WTC11 (cell line): ENCODE results near the gene EYS. TPM values are rescaled to one million over a fixed set of nuclear protein-coding genes. Genes with fewer than 3 reads are reported as not detected.
"Not testable (repeated sequence)": the region's sequence is repeated elsewhere in the genome, so short reads cannot be mapped to it uniquely, and the experiment has no call there.

Source experiments
- ATAC-seq: fragments of 200-7000 bp; cut with Tn5 transposase; 2 replicates; pipeline ENCODE4 v1.10.0; 2021; ENCODE audit warnings: mild to moderate bottlenecking, moderate library complexity
- CTCF ChIA-PET: fragments of 300-600 bp; sonication (Branson Sonifier 250); formaldehyde crosslinking; loops from one replicate; lab custom pipeline; 2021; ENCODE audit warnings: antibody characterized with exemption; lab: Charles Lee
- POLR2A ChIA-PET: fragments of 350-600 bp; sonication (Branson Sonifier 250); formaldehyde crosslinking; loops from one replicate; lab custom pipeline; 2021; ENCODE audit warnings: antibody characterized with exemption; lab: Charles Lee
- DNase-seq: peaks from one replicate; pipeline ENCODE4 v3.0.0; 2021; ENCODE audit warnings: low spot score
- H3K27ac Mint-ChIP-seq: 2 replicates; pipeline ENCODE4 v1.8.0; 2021; ENCODE audit warnings: mixed read lengths
- H3K27me3 Mint-ChIP-seq: 2 replicates; pipeline ENCODE4 v1.8.0; 2021; ENCODE audit warnings: low read depth, mild to moderate bottlenecking, moderate library complexity, mixed read lengths
- H3K36me3 Mint-ChIP-seq: 2 replicates; pipeline ENCODE4 v1.8.0; 2021; ENCODE audit warnings: mixed read lengths
- H3K4me1 Mint-ChIP-seq: 2 replicates; pipeline ENCODE4 v1.8.0; 2022; ENCODE audit warnings: mixed read lengths
- H3K4me3 Mint-ChIP-seq: 2 replicates; pipeline ENCODE4 v1.8.0; 2021; ENCODE audit warnings: mild to moderate bottlenecking, moderate library complexity, mixed read lengths
- H3K9me3 Mint-ChIP-seq: 2 replicates; pipeline ENCODE4 v1.8.0; 2021; ENCODE audit warnings: mixed read lengths
- AR ChIP-seq: fragments of 250-450 bp; sonication (Bioruptor Pico); IDR thresholded peaks from 2 replicates; pipeline ENCODE4 v1.9.0; 2021; ENCODE audit warnings: mild to moderate bottlenecking
- ATF6 ChIP-seq: sonication (generic); formaldehyde crosslinking; IDR thresholded peaks from 2 replicates; pipeline ENCODE4 v1.8.1; 2023; ENCODE audit warnings: mild to moderate bottlenecking, missing genetic modification reagents
- CTCF ChIP-seq: fragments of 200-600 bp; IDR thresholded peaks from 2 replicates; pipeline ENCODE4 v1.8.0; 2022; ENCODE audit warnings: antibody characterized with exemption
- EMX1 ChIP-seq: fragments of 250-450 bp; sonication (Bioruptor Pico); IDR thresholded peaks from 2 replicates; pipeline ENCODE4 v1.8.0; 2021; ENCODE audit warnings: mild to moderate bottlenecking
- ESRRA ChIP-seq: sonication (generic); formaldehyde crosslinking; IDR thresholded peaks from 2 replicates; pipeline ENCODE4 v1.8.1; 2022; ENCODE audit warnings: mild to moderate bottlenecking, missing genetic modification reagents, borderline replicate concordance
- GTF2I ChIP-seq: fragments of 250-450 bp; sonication (Bioruptor Pico); conservative IDR thresholded peaks from 2 replicates; pipeline ENCODE4 v1.4.0; 2021; ENCODE audit warnings: mild to moderate bottlenecking
- HMGA2 ChIP-seq: fragments of 250-450 bp; sonication (Bioruptor Pico); IDR thresholded peaks from 2 replicates; pipeline ENCODE4 v1.4.0; 2021; ENCODE audit warnings: mild to moderate bottlenecking, moderate library complexity
- MYBL2 ChIP-seq: sonication (generic); formaldehyde crosslinking; IDR thresholded peaks from 2 replicates; pipeline ENCODE4 v1.8.1; 2023; ENCODE audit warnings: mild to moderate bottlenecking, moderate library complexity, missing genetic modification reagents
- NR1H2 ChIP-seq: sonication (generic); formaldehyde crosslinking; IDR thresholded peaks from 2 replicates; pipeline ENCODE4 v1.9.0; 2021; ENCODE audit warnings: mild to moderate bottlenecking, moderate library complexity, missing genetic modification reagents
- PRRX2 ChIP-seq: fragments of 250-450 bp; sonication (Bioruptor Pico); IDR thresholded peaks from 2 replicates; pipeline ENCODE4 v1.8.0; 2021; ENCODE audit warnings: mild to moderate bottlenecking
- TEAD4 ChIP-seq: sonication (generic); formaldehyde crosslinking; IDR thresholded peaks from 2 replicates; pipeline ENCODE4 v1.8.0; 2022; ENCODE audit warnings: mild to moderate bottlenecking, missing genetic modification reagents
- ZNF232 ChIP-seq: sonication (generic); formaldehyde crosslinking; IDR thresholded peaks from 2 replicates; pipeline ENCODE4 v1.8.0; 2022; ENCODE audit warnings: mild to moderate bottlenecking, missing genetic modification reagents
- ZNF281 ChIP-seq: sonication (generic); formaldehyde crosslinking; IDR thresholded peaks from 2 replicates; pipeline ENCODE4 v1.8.0; 2023; ENCODE audit warnings: mild to moderate bottlenecking, missing genetic modification reagents
- total RNA-seq: library from RNA; stranded (reverse); gene quantifications from 3 replicates; pipeline ENCODE4 v1.2.3, GENCODE V29; 2021
- TF ChIP-seq, protein P1 (sequence below): sonication (generic); formaldehyde crosslinking; IDR thresholded peaks from 2 replicates; pipeline ENCODE4 v1.8.0; 2022; ENCODE audit warnings: missing genetic modification reagents
- TF ChIP-seq, protein P2 (sequence below): sonication (generic); formaldehyde crosslinking; IDR thresholded peaks from 2 replicates; pipeline ENCODE4 v1.8.1; 2022; ENCODE audit warnings: mild to moderate bottlenecking, missing genetic modification reagents, moderate library complexity, borderline replicate concordance
- TF ChIP-seq, protein P3 (sequence below): sonication (generic); formaldehyde crosslinking; IDR thresholded peaks from 2 replicates; pipeline ENCODE4 v1.8.1; 2023; ENCODE audit warnings: mild to moderate bottlenecking, moderate library complexity, missing genetic modification reagents
- TF ChIP-seq, protein P4 (sequence below): sonication (generic); formaldehyde crosslinking; IDR thresholded peaks from 2 replicates; pipeline ENCODE4 v1.8.0; 2022; ENCODE audit warnings: mild to moderate bottlenecking, missing genetic modification reagents
- TF ChIP-seq, protein P5 (sequence below): sonication (generic); formaldehyde crosslinking; IDR thresholded peaks from 2 replicates; pipeline ENCODE4 v1.8.1; 2022; ENCODE audit warnings: low read depth, mild to moderate bottlenecking, moderate library complexity, missing genetic modification reagents, borderline replicate concordance

EYS gene
- total RNA-seq, 1 experiment from 2014 or later: not detected

GRCh38 chr6:65569505-65569904 lies 137.5 kb downstream of the EYS start:
- peaks cover 29% of the 10 kb centered on the region for H3K4me1 Mint-ChIP-seq
- POLR2A ChIA-PET: no interaction called here
- TF ChIP-seq NR1H2 (CRISPR knock-in tag) (no peak), HMGA2 (CRISPR knock-in tag) (no peak), ESRRA (no peak), ZNF232 (CRISPR knock-in tag) (no peak), EMX1 (no peak), MYBL2 (CRISPR knock-in tag) (no peak), TEAD4 (CRISPR knock-in tag) (no peak), ZNF281 (CRISPR knock-in tag) (no peak), GTF2I (no peak), AR (CRISPR knock-in tag) (no peak), PRRX2 (CRISPR knock-in tag) (no peak), CTCF (no peak), ATF6 (CRISPR knock-in tag) (no peak)
- TF ChIP-seq, protein P1, sequence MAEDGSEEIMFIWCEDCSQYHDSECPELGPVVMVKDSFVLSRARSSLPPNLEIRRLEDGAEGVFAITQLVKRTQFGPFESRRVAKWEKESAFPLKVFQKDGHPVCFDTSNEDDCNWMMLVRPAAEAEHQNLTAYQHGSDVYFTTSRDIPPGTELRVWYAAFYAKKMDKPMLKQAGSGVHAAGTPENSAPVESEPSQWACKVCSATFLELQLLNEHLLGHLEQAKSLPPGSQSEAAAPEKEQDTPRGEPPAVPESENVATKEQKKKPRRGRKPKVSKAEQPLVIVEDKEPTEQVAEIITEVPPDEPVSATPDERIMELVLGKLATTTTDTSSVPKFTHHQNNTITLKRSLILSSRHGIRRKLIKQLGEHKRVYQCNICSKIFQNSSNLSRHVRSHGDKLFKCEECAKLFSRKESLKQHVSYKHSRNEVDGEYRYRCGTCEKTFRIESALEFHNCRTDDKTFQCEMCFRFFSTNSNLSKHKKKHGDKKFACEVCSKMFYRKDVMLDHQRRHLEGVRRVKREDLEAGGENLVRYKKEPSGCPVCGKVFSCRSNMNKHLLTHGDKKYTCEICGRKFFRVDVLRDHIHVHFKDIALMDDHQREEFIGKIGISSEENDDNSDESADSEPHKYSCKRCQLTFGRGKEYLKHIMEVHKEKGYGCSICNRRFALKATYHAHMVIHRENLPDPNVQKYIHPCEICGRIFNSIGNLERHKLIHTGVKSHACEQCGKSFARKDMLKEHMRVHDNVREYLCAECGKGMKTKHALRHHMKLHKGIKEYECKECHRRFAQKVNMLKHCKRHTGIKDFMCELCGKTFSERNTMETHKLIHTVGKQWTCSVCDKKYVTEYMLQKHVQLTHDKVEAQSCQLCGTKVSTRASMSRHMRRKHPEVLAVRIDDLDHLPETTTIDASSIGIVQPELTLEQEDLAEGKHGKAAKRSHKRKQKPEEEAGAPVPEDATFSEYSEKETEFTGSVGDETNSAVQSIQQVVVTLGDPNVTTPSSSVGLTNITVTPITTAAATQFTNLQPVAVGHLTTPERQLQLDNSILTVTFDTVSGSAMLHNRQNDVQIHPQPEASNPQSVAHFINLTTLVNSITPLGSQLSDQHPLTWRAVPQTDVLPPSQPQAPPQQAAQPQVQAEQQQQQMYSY (CRISPR knock-in tag): no peak
- TF ChIP-seq, protein P2, sequence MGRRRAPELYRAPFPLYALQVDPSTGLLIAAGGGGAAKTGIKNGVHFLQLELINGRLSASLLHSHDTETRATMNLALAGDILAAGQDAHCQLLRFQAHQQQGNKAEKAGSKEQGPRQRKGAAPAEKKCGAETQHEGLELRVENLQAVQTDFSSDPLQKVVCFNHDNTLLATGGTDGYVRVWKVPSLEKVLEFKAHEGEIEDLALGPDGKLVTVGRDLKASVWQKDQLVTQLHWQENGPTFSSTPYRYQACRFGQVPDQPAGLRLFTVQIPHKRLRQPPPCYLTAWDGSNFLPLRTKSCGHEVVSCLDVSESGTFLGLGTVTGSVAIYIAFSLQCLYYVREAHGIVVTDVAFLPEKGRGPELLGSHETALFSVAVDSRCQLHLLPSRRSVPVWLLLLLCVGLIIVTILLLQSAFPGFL (CRISPR knock-in tag): no peak
- TF ChIP-seq, protein P3, sequence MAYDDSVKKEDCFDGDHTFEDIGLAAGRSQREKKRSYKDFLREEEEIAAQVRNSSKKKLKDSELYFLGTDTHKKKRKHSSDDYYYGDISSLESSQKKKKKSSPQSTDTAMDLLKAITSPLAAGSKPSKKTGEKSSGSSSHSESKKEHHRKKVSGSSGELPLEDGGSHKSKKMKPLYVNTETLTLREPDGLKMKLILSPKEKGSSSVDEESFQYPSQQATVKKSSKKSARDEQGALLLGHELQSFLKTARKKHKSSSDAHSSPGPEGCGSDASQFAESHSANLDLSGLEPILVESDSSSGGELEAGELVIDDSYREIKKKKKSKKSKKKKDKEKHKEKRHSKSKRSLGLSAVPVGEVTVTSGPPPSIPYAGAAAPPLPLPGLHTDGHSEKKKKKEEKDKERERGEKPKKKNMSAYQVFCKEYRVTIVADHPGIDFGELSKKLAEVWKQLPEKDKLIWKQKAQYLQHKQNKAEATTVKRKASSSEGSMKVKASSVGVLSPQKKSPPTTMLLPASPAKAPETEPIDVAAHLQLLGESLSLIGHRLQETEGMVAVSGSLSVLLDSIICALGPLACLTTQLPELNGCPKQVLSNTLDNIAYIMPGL: no peak
- TF ChIP-seq, protein P4, sequence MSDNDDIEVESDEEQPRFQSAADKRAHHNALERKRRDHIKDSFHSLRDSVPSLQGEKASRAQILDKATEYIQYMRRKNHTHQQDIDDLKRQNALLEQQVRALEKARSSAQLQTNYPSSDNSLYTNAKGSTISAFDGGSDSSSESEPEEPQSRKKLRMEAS (CRISPR knock-in tag): no peak
- TF ChIP-seq, protein P5, sequence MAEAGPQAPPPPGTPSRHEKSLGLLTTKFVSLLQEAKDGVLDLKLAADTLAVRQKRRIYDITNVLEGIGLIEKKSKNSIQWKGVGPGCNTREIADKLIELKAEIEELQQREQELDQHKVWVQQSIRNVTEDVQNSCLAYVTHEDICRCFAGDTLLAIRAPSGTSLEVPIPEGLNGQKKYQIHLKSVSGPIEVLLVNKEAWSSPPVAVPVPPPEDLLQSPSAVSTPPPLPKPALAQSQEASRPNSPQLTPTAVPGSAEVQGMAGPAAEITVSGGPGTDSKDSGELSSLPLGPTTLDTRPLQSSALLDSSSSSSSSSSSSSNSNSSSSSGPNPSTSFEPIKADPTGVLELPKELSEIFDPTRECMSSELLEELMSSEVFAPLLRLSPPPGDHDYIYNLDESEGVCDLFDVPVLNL (CRISPR knock-in tag): no peak
- H3K4me3 Mint-ChIP-seq: peak overlapping the region; percentile 48
- peak; percentile 81 for ATAC-seq
- H3K27ac Mint-ChIP-seq: peak overlapping the region; percentile 87
- H3K27me3 Mint-ChIP-seq: no peaks in the 10 kb centered on the region; the same call in 1 of the 2 replicates
- peaks cover 24% of the 10 kb centered on the region for H3K36me3 Mint-ChIP-seq
- DNase-seq: no peak
- H3K9me3 Mint-ChIP-seq: peaks cover 50% of the 10 kb centered on the region
- CTCF ChIA-PET: no interaction called here

DNA sequence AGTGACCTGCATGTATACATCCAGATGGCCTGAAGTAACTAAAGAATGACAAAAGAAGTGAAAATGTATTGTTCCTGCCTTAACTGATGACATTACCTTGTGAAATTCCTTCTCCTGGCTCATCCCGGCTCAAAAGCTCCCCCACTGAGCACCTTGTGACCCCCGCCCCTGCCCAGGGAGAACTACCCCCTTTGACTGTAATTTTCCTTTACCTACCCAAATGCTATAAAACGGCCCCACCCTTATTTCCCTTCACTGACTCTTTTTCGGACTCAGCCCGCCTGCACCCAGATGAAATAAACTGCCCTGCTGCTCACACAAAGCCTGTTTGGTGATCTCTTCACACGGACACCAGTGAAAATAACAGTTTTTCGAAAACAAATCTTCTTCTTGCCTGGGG lies 138.0 kb downstream of the EYS start:
- CTCF ChIA-PET, H3K27me3 Mint-ChIP-seq, POLR2A ChIA-PET, DNase-seq: not testable (repeated sequence)
- H3K4me3 Mint-ChIP-seq: peak overlapping the region; percentile 48
- ATAC-seq: peak; percentile 17; the same call in 1 of the 2 replicates
- peak overlapping the region; percentile 87 for H3K27ac Mint-ChIP-seq
- peaks cover 29% of the 10 kb centered on the region for H3K4me1 Mint-ChIP-seq
- H3K36me3 Mint-ChIP-seq: peaks cover 28% of the 10 kb centered on the region
- H3K9me3 Mint-ChIP-seq: peaks cover 50% of the 10 kb centered on the region
